SHP77 (cell line): ENCODE results near the gene USP21.

Source experiments
- DNase-seq, 2 experiments: peaks; one replicate each; lab custom pipeline; 2025; lab: John Stamatoyannopoulos, UW

Gene USP21

DNA sequence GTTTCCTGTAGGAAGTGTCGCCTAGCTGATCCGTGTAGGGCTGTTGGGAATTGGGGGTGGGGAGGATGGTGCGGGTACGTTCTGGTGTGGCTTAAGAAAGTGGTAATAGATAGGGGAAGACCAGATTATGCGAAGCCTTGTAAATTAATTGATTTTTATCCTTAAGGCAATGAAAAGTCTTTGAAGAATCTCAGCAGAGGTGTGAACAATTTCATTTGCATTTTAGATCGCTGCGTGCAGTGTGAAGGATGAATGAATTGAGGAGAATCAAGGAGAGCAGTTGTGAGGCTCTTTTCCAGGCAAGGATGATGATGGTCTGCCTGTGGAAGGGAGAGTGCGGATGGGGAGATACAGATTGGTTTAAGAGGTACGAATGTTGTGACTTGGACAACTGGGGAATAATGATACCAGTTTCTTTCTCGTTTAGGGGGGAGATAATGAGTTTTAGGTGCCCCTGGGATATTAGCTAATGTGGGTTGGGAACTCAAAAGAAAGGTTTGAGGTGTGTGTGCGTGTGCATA, 26.0 kb upstream of the USP21 start:
- DNase-seq, result no peak

DNA sequence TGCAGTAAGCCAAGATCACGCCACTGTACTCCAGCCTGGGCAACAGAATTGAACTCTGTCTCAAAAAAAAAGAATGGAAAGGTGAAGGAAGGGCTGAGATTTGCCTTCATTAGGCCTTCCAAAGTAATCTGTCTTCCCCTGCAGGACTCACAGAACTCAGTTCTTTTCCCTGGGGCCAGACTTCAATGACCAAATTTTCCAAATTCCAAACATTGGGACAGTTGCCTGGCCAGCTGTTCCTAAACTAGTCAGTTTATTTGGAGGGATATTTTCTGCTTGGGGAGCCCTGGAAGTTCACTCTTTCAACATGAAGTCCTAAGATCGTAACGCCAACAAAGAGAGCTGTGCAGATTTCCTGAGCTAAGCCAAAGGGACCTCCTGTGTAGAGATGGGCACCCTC, 21.4 kb upstream of the USP21 start:
- no peak for DNase-seq

DNA sequence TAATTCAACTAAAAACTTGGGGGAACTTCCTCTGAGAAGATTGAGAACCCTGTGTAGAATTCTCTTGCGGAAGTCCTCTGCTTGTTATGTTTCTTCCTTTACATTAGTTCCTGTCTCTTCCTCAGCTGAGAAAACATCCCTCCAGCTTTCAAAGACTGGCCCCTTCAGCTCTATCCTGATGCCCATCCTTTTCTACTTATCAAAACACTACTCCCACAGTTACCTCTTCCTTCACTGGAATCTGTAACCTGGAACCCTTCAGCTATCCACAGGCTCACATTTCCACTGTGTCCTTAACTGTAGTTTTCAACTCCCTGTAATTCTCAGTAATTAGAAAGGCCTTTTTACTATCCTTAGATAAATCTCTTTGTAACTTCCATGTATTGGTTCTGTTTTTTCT, 20.9 kb upstream of the USP21 start:
- no peak for DNase-seq

DNA sequence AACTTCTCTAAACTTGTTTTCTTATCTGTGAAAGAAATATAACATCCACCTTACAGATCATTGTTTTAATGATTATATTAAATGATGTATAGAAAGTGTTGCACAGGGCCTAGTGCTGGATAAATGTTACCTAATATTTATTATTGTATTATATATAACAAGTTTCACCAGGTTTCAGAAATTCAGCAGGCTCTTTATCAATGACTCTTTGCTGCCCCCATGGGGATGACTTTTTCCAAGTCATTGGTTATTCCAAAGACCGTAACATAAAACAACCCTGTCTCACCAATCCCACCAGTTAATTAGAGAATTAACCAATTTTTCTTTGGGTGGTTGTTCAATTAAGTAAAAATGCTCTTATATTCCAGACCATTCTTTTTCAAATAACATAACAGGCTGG, 19.5 kb upstream of the USP21 start:
- peak in 1 of 2 experiments; percentile 50 for DNase-seq

DNA sequence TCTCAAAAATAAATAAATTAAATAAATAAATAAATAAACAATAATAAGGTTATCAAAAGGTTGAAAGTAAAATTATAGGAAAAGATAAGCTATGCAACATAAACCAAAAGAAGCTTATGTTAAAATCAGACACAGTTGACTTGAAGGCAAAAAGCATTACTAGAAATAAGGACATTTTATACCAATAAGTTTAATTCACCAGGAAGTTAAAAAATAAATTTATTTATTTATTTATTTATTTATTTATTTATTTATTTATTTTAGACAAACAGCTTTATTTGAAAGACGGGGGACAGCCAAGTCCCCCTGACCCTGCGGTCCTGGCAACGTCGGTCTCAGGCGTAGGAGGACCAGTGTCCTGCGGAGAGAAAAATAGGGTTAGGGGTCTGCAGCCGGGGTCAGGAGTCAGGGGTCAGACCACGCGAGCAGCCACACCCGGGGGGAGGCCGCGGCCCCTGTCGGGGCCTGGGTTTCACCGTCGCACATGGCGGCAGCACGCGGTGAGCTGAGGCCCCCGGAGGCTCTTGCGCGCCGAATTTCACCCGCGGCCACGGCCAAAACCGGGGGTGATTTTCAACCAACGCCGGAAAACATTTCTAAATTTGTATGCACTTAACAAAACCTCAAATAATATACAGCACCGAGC, 18.4 kb upstream of the USP21 start:
- no peak for DNase-seq

DNA sequence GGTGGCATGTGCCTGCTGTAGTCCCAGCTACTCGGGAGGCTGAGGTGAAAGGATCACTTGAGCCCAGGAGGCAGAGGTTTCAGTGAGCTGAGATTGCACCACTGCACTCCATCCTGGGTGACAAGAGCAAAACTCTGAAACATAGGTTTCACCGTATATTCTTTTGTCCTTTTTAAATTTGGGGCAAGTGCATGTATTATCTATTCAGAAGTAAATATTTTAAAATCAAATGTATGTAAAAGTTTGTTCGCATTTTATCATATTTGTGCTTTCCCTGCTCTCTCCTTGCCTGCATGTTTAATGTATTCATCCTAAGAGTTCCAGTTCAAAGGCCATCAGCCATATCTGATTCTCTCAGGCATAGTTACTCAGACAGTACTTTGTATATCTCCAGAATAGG, 13.5 kb upstream of the USP21 start:
- DNase-seq, result no peak

DNA sequence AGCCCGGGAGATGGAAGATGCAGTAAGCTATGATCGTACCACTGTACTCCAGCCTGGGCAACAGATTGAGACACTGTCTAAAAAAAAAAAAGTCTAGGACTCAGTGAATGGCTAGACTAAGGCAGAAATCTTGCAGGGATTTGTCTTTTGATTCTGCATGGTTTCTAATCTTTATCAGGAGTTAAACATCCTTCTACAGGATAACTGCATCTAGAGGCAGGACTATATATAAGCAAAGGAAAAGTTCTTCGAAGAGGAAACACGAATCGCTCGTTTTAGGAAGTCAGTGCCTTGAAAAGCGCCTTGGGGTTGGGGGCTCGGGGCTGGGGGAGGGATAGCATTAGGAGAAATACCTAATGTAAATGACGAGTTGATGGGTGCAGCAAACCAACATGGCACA, 6.1 kb upstream of the USP21 start:
- DNase-seq, result no peak

DNA sequence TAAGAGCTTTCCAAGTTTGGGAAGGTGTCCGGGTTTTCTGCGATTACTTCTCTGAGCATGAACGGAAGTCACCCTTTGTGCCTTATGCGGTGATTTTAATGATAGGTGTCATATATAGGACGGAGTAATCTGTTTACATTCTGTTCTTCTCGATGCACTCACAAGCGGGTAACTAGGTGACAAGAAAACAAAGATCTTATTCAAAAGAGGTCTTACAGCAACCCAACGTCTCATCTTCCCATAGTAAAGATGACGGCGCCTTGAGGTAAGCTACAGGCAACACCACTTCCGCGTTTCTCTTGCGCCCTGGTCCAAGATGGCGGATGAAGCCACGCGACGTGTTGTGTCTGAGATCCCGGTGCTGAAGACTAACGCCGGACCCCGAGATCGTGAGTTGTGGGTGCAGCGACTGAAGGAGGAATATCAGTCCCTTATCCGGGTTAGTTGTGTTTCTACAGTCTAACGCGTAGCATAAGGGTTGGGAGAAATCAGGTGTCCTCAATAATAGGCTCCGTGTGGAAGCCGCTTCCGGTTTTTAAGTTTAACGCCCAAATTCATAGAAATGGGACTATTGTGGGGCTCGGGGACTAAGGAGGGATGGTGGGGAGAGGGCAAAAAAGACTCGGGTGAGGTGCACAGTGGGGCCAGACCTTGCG, 5.5 kb upstream of the USP21 start, which contains the start of gene UFC1:
Gene UFC1, plus strand, starts transcription at position 297 of the 656 bp plus-strand sequence. Its CDS starts 20 bp downstream, at position 317.
- DNase-seq, result peak; percentile 88 to 93

DNA sequence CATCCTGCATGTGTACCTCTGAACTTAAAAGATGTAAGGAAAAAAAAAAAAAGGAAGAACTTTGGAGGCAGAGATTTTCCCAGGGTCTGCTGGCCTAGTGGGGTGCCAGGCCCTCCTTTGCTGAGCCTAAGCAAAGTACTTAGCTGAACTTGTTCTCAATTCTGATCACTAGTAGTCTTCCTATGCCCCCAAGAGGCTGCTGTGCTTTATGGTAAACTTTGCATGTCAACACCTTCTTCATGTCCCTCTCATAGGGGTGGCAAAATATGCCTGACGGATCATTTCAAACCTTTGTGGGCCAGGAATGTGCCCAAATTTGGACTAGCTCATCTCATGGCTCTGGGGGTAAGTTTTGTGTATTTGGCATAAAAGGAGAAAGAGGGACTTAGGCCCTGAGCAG, 1.4 kb upstream of the USP21 start:
- DNase-seq, result no peak

DNA sequence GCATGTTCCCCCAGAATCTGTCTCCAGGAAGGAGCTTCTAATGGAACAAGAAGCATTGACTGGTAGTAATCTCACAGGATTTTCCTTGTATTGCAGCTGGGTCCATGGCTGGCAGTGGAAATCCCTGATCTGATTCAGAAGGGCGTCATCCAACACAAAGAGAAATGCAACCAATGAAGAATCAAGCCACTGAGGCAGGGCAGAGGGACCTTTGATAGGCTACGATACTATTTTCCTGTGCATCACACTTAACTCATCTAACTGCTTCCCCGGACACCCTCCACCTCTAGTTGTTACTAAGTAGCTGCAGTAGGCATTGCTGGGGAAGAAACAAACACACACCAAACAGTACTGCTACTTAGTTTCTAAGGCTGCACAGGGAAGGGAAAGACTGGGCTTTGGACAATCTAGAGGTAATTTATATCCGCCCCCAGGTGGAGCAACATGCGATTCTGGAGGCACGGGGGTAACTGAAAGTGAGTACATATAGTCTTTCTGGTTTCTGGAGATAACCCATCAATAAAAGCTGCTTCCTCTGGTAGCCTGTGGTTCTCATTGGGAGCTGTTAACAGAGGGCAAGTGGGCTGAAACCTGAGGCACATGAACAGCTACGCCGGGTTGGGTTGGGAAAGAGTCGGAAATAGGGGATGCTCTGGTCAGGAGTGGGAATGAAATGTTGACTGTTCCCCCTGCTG, 837 bp upstream of the USP21 start:
- no peak for DNase-seq

DNA sequence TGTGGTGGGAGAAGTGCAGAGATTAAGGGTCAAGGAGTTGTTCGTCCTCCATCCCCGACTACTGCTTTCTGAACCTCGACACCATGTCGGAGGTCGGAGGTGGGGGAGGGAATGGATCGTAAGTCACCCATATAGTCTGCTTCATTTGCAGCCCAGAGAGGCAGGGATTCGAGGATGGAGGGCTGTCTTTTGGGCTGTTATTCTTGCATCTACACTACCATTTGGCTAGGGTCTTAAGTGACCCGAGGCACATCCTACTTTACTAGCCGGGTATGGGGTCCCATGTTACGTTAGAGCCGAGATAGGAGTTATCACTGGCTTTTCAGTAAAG, 578 bp downstream of the USP21 start:
- DNase-seq, result no peak

DNA sequence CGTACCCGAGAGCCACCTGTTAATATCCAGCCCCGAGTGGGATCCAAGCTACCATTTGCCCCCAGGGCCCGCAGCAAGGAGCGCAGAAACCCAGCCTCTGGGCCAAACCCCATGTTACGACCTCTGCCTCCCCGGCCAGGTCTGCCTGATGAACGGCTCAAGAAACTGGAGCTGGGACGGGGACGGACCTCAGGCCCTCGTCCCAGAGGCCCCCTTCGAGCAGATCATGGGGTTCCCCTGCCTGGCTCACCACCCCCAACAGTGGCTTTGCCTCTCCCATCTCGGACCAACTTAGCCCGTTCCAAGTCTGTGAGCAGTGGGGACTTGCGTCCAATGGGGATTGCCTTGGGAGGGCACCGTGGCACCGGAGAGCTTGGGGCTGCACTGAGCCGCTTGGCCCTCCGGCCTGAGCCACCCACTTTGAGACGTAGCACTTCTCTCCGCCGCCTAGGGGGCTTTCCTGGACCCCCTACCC, 1.4 kb downstream of the USP21 start:
- no peak for DNase-seq

DNA sequence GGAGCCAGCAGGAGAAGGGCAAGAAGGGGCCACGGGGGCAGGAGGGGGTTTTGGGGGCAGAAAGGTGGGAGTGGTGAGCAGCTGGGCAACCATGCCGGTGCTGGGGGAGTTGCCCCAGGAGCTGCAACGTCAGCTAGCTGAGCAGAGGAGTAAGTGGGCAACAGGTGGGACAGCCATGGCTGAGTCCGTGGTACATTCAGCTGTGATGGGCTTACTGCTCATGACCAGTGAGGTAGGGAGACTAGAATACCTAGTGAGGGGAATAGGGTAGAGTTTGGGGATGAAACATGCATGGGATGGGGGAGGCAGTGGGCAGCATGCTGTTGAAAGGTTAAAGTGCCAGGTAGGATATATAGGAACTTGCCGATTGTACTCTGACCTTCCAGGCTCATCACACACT, 2.4 kb downstream of the USP21 start:
- DNase-seq, result no peak

DNA sequence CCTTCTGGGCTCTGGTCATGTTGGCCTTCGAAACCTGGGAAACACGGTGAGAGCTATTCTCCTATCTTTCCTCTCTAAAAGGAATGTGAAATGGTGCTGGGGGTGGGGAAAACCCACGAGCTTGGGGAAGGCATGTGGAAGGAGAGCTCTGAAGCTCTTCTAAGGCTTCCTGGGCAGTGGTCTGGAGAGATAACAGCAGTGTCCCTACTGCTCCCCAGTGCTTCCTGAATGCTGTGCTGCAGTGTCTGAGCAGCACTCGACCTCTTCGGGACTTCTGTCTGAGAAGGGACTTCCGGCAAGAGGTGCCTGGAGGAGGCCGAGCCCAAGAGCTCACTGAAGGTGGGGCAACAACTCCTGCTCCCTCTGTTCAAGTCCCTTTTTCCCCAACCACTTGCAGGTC, 2.8 kb downstream of the USP21 start:
- DNase-seq, result no peak

DNA sequence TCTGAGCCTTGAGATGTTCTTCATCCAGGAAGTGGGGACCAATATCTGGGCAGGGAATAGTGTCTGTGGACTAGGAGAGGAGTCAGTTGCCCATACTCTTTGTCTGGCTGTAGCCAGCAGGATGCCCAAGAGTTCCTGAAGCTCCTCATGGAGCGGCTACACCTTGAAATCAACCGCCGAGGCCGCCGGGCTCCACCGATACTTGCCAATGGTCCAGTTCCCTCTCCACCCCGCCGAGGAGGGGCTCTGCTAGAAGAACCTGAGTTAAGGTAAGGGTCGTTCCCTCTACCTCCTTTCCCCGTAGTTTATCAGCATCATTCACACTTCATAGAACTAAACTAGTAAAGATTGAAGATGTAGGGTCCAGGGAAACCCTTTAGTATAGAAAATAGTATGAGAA, 3.5 kb downstream of the USP21 start:
- DNase-seq, result no peak

DNA sequence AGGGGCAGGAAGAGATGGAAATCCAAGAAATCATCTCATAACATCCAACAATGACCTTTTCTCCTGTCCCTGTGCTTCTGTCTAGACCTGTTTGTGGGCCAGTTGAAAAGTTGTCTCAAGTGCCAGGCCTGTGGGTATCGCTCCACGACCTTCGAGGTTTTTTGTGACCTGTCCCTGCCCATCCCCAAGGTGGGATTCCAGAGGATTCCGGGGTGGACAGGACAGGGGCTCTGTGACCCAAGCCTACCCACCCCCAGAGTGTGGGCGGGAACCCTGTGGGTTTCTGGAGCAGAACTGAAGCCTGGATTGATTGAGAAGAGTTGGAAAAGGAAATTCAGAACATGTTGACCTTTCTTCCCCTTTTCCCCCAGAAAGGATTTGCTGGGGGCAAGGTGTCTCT, 4.5 kb downstream of the USP21 start:
- no peak for DNase-seq

DNA sequence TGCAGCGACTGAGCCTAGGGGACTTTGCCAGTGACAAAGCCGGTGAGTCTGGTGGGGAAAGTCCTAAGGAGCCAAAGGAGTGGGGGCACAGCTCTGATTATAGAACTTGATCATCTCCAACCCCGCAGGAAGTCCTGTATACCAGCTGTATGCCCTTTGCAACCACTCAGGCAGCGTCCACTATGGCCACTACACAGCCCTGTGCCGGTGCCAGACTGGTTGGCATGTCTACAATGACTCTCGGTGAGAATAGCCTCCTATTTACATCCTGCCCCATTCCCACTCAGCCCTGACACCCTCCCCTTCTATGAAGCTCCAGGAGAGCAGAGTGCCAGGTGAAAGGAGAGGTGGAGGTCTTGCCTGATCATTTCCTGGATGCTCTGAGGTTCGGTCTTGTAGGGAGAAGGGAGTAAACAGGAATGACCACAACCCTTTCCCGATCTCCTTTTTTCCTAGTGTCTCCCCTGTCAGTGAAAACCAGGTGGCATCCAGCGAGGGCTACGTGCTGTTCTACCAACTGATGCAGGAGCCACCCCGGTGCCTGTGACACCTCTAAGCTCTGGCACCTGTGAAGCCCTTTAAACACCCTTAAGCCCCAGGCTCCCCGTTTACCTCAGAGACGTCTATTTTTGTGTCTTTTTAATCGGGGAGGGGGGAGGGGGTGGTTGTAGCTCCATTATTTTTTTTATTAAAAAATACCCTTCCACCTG, 5.8 kb downstream of the USP21 start:
- no peak for DNase-seq

DNA sequence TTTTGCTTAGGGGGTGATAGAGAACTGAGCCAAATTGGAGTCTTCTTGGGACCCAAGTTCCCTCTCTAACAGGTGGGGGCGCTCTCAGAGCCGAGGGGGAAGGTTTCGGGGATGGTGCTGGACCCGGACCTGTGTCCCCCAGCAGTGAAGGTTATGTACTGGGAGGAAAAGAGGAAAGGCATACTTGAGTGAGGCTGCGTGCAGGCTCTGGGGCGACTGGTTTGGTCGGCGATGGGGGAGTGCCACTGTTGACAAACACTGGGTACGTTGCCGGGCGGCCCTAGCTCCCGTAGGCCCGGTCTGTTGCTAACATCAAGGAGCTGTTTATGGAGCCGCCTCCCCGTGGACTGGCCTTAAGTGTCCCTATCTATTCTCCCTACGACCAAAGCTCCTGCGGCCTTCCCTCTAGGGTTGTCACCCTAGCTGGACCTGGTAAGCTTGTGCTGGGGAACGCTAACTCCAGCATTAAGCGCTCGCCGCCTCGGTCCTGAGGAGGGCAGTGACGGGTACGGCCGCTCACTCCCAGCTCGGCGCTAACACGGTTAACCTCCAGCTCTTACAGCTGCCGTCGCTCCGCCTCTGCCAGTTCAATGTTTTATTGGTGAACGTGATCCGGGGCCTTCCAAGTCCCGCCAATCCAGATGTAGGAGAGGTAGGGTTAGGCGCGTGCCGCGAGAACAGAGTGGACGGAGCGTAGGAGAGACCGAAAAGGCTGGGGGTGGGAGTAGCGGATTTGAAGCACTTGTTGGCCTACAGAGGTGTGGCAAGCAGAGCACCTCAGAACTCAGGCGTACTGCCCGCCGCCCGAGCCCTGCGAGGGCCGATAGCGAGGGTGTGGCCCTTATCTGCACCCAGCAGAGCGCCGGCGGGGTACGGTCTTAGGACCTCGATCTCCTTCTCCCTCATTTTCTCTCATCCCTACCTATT, 6.7 kb downstream of the USP21 start, which contains the start of gene PPOX:
Gene PPOX, plus strand, starts transcription at position 685 of the 927 bp plus-strand sequence. CDS start 422 bp downstream, outside the sequence.
- DNase-seq, result peak; percentile 99 to 100

DNA sequence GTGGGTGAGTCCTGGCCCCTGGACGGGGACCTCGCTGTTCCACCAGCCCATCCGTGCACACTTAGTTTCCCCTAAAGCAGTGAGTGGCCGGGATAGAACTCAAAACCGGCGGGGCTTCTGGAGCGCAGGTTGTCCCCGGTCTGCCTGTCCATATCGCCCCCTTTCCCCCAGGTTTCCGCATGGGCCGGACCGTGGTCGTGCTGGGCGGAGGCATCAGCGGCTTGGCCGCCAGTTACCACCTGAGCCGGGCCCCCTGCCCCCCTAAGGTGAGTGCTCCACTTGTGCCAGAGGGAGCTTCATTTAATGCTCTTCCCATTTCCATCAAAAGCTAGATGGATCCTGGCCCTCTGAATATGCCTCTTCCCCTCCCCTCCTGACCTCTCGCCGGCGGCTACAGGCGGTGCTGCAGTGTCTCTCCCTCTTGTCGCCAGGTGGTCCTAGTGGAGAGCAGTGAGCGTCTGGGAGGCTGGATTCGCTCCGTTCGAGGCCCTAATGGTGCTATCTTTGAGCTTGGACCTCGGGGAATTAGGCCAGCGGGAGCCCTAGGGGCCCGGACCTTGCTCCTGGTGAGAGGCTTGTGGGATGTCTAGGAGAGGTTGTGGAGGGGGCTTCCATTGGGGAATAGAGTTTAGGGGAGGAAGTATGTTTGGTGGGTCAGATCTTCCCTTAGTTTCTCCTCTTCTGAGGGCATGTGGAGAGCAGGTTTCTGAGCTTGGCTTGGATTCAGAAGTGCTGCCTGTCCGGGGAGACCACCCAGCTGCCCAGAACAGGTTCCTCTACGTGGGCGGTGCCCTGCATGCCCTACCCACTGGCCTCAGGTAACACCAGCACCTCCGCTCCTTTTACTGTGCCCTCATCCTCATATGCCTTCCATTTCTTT, 7.6 kb downstream of the USP21 start:
- peak; percentile 53 to 63 for DNase-seq

DNA sequence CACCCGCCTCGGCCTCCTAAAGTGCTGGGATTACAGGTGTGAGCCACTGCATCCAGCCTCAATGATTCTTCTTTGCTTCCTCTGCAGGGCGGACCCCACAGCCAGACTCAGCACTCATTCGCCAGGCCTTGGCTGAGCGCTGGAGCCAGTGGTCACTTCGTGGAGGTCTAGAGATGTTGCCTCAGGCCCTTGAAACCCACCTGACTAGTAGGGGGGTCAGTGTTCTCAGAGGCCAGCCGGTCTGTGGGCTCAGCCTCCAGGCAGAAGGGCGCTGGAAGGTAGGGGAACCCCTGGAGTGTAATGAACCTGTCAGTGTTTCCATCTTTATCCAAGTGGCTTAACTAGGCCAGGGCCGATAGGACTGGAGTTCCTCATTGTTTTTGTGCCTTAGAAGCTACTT, 9.6 kb downstream of the USP21 start:
- DNase-seq, result no peak
